Mammary microvascular endothelial cell (primary cell): ENCODE results near the gene IMPACT. TPM values are rescaled to one million over a fixed set of nuclear protein-coding genes. Genes with fewer than 3 reads are reported as not detected.

Experiments
- total RNA-seq: library from RNA; depleted of rRNA; stranded (reverse); fragments of >200 nt; gene quantifications from 2 replicates; pipeline ENCODE4 v1.2.3, GENCODE V29; 2015

The IMPACT gene, protein sequence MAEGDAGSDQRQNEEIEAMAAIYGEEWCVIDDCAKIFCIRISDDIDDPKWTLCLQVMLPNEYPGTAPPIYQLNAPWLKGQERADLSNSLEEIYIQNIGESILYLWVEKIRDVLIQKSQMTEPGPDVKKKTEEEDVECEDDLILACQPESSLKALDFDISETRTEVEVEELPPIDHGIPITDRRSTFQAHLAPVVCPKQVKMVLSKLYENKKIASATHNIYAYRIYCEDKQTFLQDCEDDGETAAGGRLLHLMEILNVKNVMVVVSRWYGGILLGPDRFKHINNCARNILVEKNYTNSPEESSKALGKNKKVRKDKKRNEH
- 21.0 and 25.1 TPM in 2 replicates for total RNA-seq

DNA sequence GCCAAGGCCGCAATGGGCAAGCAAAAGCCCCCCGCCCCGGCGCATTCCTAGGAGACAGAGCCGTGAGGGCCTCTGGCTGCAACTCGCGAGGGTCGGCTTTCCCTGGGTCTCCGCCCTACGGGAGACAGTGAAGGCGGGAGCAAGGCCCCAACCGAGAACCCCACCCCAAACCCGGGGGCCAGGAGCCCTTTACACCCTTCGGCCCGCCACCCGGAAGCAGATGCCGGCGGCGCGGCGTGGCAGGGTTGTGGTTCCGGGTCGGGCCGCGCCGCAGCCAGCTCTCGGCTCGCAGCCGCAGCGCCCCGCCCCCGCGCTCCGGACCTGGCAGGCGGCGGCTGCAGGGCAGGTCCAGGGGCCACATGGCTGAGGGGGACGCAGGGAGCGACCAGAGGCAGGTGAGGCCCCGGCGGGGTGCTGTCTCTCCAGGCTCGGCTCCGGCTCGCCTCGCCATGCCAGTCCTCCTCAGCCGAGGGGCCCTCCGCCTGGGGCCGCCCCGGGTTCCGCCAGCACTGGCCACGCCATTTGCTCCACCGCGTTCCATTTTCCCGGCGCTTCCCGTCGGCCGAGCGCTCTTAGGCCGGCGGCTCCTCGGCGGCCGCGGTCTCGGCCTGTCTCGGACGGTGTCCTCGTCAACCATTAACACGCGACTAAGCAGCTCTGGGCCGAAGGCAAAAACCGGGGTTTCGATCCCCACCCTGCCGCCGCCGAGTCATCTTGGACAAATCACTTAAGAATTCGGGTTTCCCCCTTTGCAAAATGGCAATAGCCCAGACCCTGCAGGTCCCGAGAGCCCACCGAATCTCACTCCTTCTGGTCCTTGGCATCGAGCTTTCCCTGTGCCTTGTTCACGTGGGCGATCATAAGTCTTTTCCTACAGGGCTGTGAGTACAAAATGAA, at the start of gene IMPACT:
TSS of gene IMPACT (plus strand) at position 273 of the 897 bp plus-strand sequence. CDS start at position 360, 87 bp downstream.

DNA sequence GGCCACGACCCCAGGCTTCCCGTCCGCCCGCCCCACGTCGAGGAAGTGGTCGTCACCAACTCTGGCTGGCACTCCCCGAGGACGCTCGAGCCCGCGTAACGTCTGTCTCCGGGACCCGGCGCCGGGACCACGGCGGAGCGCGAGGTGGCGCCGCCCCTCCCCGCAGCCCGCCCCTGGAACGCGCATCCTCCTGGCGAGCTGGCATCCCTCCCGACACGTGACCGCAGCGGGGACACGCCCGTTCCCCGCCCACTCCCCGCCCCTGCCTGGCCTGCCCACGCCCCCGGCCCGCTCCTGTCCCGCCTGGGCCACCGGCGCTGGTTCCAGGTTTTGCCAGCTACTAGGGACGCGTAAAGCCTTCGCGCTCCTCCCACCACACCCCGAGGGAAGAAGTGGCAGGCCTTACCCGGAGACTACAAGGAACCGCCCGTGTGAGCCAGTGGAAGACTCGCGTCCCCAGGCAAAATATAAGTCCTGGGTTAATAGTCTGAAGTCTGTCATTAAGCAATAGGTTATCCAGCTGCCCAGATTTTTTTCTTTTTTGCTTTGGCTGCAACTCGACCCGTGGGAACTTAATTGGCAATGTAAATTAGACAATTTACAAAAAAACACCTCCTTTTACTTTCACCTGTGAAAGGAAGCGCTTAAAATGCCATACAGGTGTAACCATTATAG, 28.6 kb upstream of the IMPACT start, which contains the start of gene OSBPL1A:
TSS of gene OSBPL1A (minus strand) at position 131 of the 675 bp plus-strand sequence. CDS start 20,291 bp downstream, outside the sequence.

DNA sequence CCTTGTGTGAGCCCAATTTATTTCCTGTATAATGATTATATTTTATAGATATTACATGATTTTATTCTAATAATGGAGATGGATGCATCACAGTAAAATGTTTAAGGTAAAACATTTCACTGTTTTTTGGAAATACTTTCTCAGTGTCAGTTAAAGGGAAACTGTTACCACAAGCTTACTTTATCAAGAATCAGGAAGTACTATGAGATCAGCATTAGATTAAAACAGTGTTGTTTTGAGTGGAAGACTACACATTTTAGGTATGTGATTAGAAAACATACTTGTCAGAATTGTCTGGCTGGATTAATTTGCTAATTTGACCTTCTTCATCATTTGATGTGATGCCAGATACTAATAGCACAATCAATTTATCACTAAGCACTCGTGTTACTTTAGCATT, 33.9 kb downstream of the IMPACT start, which contains the start of gene HRH4:
TSS of gene HRH4 (plus strand) at position 250 of the 400 bp plus-strand sequence. CDS start at position 342, 92 bp downstream.

Other genes with a start within 250 kb of the IMPACT start
- gene OSBPL1A, start 28.8 kb upstream of the IMPACT start, total RNA-seq = 16.6 and 19.3 TPM in 2 replicates
- not detected in 2 replicates for gene HRH4, start 34.0 kb downstream of the IMPACT start, total RNA-seq